HG03060 (cell line): ENCODE data around the gene RAB31.
"Not testable (repeated sequence)": the region's sequence is repeated elsewhere in the genome, so short reads cannot be mapped to it uniquely, and the experiment has no call there.

Experiments used
- ATAC-seq: cut with Tn5 transposase; IDR thresholded peaks from one replicate; pipeline ENCODE4 v1.9.1; 2021; ENCODE audit warnings: low read depth, moderate number of reproducible peaks; ENCODE audit not compliant: unreplicated experiment

RAB31 gene

GRCh38 chr18:9854801-9855676 is 146.9 kb downstream of the RAB31 start:
- no peak for ATAC-seq

GRCh38 chr18:9855681-9856080 is 147.6 kb downstream of the RAB31 start:
- no peak for ATAC-seq

GRCh38 chr18:9856092-9856491 is 148.0 kb downstream of the RAB31 start:
- ATAC-seq: no peak

- ATAC-seq: not testable (repeated sequence)
Observed at GRCh38 chr18:9857479-9857998, 149.4 kb downstream of the RAB31 start.

GRCh38 chr18:9858642-9859041 is 150.5 kb downstream of the RAB31 start:
- ATAC-seq: no peak

GRCh38 chr18:9859232-9859631 is 151.1 kb downstream of the RAB31 start:
- ATAC-seq: no peak

DNA sequence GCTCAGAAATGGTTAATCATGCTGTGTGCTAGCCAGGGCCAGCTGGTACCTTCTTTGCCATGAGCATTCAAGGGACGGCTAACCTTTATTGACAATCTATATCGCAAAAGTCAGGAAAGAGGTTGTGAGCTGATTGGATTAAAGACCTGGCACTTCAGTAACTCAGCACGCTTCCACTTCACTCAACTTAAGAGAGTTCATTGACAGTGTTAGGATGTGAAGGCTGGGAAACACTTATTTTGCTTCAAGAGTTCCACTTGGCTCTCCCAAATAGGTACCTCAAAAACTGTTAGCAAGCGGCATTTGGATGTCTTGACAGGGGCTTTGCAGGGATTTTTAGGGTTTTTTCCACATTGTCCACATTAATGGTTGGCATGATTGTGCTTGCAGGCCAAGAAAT is 152.6 kb downstream of the RAB31 start:
- ATAC-seq: no peak

GRCh38 chr18:9861157-9861556 is 153.1 kb downstream of the RAB31 start:
- ATAC-seq: peak; percentile 70

GRCh38 chr18:9861933-9862332 is 153.8 kb downstream of the RAB31 start:
- ATAC-seq: no peak

DNA sequence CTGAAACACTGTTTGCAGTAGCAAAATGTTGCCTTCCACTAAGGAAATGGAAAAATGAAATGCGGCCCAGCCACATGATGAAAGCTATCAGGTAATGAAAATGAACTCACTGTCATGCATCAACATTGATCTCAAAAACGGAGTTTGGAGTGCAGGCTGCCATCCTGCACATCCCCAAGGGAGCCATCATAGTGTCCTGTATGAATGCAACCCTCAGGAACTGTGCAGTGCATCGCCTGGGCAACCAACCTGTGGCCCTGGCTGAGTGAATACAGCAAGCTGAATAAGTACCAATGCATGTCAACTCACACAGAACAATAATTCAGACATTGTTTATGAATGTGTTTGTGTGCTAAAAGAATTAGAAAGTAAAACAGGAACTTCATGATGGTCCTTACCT is 154.6 kb downstream of the RAB31 start:
- ATAC-seq: no peak

DNA sequence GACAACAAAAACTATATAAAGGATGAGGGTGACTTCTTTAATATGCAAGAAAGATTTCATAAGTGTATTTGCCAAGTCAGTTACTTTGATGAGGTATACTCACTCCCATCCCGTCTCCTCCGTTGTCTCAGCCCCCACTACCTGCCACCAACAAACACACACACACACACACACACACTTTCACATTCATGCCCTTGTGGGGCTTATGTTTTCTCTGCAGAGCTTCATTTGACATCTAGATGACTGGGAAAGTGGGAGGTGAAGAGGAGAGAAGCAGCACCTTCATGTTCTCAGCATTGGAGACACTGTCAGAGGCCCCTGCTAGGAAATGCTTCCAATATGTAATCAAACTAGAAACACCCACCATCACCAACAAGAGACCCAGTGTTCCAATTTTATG is 155.2 kb downstream of the RAB31 start:
- no peak for ATAC-seq

DNA sequence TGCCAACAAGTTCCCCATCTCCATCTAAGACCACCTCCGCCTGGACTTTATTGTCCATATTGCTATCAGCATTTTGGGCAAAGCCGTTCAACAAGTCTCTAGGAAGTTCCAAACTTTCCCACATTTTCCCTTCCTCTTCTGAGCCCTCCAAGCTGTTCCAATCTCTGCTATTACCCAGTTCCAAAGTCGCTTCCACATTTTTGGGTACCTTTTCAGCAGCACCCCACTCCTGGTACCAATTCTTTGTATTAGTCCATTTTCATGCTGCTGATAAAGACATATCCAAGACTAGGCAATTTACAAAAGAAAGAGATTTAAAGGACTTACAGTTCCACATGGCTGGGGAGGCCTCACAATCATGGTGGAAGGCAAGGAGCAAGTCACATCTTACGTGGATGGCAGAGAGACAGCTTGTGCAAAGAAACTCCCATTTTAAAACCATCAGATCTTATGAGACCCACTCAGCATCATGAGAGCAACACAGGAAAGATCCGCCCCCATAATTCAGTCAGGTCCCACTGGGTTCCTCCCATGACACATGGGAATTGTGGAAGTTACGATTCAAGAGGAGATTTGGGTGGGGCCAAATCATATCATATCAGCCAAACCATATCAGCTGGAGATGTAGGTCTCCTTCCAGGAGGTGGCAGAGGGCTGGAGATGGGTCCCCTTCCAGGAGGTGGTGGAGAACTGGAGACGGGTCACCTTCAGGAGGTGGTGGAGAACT is 157.8 kb downstream of the RAB31 start:
- ATAC-seq: no peak

GRCh38 chr18:9866627-9867026 is 158.5 kb downstream of the RAB31 start:
- no peak for ATAC-seq

DNA sequence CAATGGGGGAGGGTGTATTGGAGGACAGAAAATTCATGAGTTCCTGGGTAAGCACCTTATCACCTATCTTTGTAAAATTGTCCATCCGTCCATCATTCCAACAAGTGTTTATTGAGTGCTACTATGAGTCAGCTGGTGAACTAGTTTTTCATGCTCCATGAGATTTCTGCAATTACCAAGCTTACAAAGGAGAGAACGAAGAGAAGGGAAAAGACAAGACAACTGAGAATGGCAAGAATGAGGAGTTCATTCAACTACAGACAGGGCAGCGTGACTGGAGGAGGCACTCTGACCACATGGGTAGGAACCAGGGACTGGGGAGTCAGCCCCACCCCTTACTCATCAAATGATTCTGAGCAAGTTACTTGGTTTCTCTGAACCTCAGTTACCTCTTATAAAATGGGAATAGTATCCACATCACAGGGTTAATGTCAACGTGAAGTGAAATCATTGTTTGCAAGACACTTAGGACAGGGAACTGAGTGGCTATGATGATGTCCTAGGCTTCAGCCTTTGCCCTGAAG is 159.0 kb downstream of the RAB31 start:
- ATAC-seq: no peak

GRCh38 chr18:9868857-9869714 is 161.0 kb downstream of the RAB31 start:
- ATAC-seq: no peak

GRCh38 chr18:9869715-9870430 is 161.8 kb downstream of the RAB31 start:
- ATAC-seq: no peak

GRCh38 chr18:9870431-9871008 is 162.4 kb downstream of the RAB31 start:
- no peak for ATAC-seq

- ATAC-seq: no peak
Observed at GRCh38 chr18:9871244-9871746, 163.2 kb downstream of the RAB31 start.

DNA sequence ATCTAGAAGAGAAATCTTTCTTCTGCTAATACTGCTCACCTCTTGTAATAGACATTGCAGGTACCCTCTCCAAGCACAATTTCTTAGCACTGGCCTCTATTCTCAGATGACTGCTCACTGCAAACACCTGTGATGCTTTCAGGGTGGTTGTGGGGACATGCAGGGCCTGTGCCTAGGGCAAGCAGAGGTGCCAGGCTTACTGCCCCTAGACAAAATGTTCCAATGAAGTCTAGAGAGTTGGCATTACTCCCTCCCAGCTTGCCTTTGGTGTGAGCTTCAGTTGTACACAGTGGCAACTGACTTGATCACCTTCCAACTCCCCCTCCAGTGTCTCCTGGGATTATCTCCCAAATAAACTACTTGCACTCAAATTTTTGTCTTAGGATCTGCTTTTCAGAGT is 164.7 kb downstream of the RAB31 start:
- no peak for ATAC-seq
